Activated CD8-positive, alpha-beta memory T cell treated with anti-CD3 and anti-CD28 coated beads for 48 hours (primary cell): Measurements from ENCODE around the gene SYTL2.
"Not testable (repeated sequence)": the region's sequence is repeated elsewhere in the genome, so short reads cannot be mapped to it uniquely, and the experiment has no call there.

Source experiments
- DNase-seq, 3 experiments: peaks; one replicate each; pipeline ENCODE4 v3.0.0-alpha.2; 2020; ENCODE audit warnings: low read depth in 2 of 3, low spot score in 2 of 3

The SYTL2 gene

DNA sequence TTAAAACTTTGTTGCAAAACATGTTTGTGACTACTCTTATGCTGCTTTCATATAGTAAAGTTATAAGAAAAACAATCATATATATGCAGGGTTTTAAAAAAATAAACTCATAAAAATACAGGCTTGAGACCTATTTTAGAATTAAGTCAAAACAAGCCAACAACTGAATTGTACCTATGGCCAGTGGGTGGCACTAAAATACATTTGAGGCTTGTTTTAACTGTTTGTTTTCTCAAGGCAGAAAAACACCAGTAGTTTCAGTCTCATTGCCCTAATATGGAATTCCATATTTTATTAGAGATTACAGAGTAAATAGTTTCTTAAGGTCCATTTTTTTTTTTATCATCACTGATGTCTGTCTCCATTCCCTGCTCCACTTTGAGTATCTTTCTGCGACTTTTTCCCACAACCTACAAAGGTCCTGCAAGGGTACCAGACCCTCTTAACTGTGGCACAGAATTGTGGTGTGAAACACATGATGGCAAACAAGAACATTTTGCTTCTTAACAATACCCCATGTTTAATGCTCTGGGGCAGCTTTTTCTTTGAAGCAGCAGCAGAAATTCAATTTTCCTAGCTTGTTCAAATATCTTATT, 116.5 kb downstream of the SYTL2 start:
- no peak for DNase-seq

DNA sequence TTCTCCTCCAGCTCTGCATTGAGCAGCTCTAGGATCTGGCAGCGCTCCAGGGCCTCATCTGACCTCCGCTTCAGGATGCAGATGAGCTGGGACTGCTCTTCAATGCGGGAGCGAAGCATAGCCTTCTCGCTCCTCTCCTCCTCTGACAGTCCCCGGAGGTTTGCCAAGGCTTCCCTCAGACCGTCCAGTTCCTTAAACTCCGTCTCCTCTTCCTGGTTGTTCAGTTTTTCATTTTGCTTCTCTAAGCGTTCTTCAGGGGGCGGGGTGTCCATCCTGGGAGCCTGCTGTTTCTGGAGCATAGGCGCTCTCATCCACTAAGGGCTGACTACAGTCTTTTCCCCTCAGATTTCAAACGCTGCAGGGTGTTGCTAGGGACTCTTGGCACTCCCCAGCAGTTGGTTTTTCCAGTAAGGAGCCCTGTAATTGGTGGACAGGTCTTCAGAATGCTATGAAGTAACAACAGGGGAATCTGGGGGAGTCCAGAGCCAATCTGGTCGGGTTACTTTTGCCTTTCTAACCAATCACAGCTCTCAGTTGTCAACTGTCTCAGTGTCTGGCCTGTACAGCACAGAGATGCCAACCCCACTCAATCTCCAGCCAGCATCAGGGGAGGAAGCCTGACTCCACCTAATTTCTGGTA, 125.0 kb downstream of the SYTL2 start, which contains the start of gene CCDC89:
Gene CCDC89 (minus strand): TSS at position 376 of the 640 bp plus-strand sequence. CDS start 65 bp downstream, at position 311.
- DNase-seq, result no peak

DNA sequence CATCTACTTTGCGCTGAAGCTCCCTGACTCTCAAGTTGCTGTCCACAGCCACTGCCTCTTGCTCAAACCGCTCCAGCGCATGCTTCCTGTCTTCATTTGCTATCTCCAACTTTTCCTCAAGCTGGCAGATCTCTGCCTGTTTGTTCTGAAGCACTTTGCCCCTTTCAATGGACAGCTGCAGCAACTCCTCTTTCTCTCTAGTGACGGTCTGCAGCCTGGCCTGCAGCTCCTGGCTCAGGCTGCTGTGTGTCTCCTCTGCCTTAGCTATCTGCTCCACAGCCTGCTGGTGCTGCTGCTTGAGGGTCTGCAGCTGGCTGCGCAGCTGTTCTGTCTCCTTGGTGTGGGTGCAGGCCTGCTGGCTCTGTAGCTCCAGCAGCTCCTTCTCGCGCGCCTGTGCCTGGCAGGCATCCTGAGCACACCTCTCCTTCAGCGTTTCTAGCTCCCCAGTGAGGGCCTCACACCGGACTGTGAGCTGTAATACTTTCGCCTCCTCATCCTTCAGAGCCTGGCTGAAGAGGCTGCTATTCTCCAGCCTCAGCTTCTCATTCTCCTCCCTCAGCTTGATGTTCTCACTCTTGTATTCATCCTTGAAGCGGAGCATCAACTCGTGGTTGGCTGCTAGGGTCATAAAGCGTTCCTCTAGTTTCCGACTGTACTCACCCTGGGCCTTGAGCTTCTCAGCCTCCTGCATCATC, 125.7 kb downstream of the SYTL2 start:
- no peak for DNase-seq

- peak; percentile 45 to 49 (median 47) for DNase-seq
Measured at GRCh38 chr11:85682330-85683305, 128.3 kb downstream of the SYTL2 start.

GRCh38 chr11:85680897-85681296, 130.0 kb downstream of the SYTL2 start:
- DNase-seq, result no peak

- DNase-seq, result no peak
Measured at GRCh38 chr11:85679576-85679975, 131.4 kb downstream of the SYTL2 start.

- no peak for DNase-seq
Measured at GRCh38 chr11:85673393-85673792, 137.5 kb downstream of the SYTL2 start.

GRCh38 chr11:85672105-85672902, 138.6 kb downstream of the SYTL2 start:
- DNase-seq, result no peak

DNA sequence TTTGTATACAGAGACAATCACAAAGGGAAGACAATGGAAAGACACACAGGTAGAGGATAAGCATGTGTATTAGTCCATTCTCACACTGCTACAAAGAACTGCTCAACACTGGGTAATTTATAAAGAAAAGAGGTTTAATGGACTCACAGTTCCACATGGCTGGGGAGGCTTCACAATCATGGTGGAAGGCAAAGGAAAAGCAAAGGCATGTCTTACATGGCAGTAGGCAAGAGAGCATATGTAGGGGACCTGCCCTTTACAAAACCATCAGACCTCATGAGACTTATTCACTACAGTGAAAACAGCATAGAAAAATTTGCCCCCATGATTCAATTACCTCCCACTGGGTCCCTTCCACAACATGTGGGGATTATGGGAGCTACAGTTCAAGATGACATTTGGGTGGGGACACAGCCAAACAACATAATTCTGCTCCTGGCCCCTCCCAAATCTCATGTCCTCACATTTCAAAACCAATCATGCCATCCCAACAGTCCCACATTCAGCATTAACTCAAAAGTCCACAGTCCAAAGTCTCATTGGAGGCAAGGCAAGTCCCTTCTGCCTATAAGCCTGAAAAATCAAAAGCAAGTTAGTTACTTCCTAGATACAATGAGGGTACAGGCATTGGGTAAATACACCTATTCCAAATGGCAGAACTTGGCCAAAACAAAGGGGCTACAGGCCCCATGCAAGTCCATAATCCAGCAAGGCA, 139.8 kb downstream of the SYTL2 start:
- not testable (repeated sequence) for DNase-seq

GRCh38 chr11:85668157-85668556, 142.8 kb downstream of the SYTL2 start:
- no peak for DNase-seq

DNA sequence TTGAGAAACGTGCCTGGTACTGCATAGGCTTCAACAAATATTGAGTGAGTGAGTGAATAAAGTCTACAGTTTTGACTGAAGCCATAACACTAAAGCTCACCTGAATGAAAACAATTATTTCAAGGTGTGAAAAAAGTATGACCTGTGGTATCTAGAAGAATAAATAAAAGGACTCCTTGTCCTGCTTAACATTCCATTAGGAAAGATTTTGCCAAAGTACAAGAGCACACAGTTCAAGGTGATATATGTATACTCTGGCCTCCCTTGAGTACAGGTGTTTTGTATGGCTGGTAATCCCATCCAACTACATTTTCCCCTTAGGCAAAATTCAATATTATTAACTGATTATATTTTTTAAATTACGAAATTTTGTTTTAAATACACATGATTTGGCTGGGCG, 144.3 kb downstream of the SYTL2 start:
- no peak for DNase-seq

DNA sequence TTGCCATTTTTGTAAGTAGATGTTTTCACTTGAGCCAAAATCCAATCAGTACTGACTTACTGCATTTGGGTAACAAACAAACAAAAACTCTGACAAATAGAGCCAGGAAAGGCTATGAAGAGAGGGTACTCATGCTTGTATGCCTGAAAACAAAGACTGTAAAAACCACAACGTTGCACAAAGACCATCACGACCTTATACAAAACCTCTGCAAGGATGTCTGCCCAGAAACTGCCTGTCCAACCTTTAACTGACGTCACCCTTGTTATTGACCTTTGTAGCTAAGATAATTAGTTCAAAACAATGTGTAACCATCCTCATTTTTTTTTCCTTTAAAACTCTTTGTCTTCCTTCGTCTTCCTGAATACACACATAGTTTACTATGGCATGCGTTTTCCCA, 145.2 kb downstream of the SYTL2 start:
- no peak for DNase-seq

DNA sequence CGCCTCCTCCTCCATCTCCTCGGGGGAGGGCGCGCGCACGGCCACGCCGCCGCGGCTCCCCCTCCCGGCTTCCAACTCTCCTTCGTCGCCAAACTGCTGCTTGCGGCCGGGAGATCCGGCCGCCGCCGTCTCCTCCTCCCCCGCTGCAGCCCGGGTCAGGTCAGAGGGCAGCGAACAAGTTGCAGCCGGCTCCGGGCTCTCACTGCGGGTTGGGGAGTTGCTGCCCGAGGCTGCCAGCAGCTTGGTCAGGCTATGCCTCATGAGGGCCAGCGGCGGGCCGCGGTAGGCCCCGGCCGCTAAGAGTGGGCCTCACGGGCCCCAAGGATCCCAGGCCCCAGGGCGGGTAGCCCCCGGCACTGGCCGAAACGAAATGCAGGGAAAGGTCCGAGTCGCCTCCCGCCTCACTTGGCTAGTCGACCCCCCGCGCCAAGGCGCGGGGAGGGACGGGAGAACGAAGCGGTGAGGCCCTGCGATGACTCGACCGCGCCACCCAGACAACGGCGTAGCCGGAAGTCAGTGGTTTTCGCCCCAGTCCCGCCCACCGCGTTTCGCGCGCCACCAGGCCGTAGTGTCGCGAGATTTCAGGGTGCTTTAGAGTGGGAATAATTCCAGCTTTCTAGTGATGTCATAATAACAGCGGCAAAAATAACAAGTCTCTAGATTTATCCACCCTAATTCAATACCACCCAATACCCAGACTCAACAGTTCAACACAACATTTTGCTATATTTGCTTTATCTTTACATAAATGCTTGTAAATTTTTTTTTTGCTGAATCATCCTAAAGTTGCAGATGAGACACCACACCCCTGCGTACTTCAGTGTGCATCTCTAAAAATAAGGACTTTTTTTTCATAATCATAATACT, 146.1 kb downstream of the SYTL2 start, which contains the start of gene CREBZF:
Gene CREBZF (minus strand): TSS at position 515 of the 867 bp plus-strand sequence. CDS start 254 bp downstream, at position 261.
- peak; percentile 85 to 97 (median 89) for DNase-seq

DNA sequence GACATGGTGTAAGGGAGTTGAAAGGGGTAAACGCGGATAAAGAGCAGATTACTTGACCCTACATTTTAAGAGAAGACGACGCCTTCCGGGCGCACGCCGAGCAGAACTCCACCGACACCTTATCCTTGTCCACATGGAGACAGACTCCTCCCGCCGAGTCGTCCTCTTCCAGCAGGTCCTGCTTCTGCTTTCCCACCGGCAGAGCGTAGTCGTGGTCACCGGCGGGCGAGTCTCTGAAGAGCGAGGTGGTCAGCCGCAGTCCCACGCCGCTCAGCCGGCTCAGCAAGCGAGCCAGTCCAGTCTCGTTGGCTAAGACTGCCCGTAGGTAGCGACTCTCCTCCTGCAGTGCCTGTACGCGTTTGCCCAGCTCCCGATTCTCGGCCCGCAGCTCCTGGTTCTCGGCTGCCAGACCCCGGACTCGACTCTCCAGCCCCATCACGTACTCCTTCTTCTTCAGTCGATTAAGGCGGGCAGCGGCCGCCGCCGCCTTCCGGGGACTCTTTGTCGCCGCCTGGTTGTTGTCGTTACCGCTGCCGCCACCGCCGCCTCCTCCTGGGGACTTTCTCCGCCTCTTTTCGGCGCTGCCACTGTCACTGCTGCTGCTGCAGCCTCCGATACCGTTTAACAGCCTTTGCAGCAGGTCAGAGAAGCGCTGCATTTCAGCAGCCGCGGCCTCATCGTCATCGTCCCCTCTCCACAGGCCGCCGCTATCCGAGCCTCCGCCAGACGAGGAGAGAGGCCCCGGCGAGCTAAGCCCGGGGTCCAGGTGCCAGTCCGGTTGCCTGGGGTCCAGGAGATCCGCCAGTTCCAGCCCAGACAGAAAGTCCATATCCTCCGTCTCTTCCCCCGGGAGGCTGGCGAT, 147.0 kb downstream of the SYTL2 start:
- DNase-seq, result peak; percentile 61 to 79 (median 71)

DNA sequence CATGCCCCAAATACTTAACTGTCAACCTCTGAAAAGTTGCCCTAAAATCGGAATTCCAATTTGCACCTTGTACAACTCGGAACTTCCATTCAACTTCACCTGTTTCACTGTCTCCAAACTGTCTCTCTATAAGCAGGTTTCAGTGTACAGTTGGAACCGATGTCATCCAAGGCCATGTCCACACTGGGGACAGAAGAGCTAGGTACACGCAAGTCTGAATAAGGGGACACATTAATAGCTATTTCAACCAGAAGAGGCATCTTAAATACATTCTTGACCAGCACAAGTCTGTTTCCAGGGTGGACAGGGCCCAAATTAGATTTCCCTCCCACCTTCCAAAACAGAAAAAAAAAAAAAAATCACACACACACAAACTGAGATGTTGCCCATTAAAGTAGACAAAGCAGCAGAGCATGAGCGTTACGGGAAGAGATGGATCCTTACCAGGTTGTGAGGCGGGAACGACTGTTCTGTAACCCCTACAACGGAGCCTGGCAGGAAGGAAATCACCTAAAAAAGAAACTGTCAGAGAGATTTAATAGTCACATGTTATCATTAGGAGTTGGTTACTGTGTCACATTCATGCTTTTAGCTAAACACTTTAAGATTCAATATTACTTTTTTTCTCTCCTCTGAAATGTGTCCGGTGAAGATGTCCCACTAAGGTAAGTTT, 147.7 kb downstream of the SYTL2 start:
- no peak for DNase-seq

DNA sequence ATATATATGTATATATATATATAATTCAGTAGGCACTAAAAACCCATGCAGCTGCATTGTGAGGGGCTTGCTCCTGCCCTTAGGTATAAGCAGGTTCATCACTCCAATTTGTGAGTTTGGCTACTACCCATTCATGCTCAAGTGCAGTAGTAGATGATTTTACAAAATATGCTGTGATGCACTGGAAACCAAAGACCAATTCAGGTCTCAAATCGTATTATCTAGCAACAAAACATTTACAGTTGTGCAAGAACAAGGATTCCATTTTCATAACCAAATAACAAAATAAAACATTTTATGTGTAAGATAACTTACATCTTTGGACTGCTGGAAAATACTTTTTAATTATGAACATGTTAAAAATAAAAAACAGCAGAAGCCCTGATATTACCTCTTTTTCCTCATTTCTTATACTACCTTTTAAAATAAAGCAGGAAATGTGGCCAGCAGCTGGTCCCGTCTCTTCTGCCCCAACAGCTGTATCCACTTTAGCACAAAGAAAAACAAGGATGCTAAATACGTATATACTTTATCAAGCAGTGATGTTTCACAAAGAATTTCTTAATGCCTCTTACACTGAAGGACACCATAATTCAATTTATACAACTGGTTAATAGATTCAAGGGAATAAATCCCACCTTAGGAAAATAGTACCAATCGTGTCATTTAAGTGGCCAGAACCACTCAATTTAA, 148.8 kb downstream of the SYTL2 start:
- DNase-seq, result no peak
